ENCODE results near the gene FADS3.

FADS3 gene

DNA sequence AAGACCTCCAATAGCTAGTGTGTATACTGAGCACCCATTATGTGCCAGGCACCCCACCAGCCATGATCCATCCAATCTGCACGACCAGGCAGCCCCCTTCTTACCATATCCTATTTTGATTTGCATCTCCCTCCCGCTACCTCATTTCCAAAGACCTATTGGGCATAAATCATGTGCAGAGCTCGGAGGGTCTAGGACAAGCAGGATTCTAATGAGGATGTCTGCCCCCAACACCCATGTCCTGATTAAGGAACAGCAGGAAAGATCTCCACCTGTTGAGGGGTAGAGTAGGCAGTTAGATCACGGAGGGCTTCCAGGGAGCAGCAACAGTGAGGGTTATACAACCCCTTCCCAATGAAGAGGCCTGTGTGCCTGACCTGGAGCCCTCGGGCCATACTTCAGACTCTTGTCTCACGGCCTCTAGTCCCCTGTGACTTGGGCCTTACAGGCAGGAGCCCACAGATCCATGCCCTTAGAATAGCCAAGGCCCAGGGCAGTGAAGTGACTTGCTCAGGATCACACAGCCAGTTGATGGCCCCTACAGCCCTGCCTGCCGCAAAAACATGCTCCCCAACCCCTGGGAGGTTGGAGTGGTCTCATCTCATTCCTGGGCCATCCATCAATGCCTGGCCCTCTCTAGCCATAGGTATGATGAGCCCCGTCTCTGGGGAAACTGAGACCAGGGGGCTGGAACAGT is 22.5 kb upstream of the FADS3 start:
- peak; percentile 4 for DNase-seq

DNA sequence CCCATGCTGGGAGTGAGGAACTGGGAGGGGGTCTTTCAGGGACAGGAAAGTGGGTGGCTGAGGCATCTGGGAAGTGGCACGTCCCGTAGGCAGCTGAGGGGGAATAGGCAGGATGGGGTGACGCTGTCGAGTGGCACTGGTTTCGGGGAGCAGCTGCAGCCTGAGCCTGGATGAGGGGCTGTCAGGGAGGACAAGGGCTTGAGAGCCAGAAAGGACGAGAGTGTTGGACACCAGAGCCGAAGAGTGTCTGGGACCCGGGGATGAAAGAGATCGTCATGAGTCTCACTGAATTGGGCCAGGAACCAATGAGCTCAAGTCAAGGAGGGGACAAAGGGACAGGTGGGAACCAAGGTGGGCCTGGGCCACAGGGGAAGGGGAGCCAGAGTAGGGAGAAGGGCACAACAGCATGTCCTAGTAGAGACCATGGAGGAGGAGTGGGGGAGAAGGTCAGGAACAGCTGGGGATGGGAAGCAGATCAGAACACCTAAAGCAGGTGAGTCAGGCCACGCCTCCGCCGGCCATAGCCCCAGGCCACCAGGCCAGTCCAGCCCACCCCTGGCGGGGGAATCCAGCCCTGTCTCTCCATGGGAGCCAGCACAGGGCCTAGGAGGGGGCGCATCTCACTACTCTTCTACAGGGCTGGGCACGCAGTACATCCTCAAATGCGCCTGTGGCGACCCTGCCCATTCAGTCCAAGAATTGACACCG is 21.8 kb upstream of the FADS3 start:
- DNase-seq: peak; percentile 12

DNA sequence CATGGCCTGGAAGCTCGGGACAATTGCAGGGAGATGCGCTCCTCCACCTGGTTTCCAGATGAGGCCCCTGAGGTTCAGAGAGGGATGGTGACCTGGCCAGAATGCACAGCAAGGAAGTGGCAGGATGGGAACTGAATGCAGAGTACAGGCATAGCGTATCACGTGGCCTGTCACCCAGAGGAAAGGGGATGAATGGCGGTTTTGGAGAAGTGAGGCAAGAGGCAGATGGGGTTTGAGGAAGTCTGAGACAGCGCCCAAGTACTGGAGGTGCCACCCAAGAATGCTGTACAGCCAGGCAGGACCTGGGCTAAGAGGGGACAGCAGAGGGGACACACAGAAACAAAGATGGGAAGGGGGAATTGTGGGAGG is 21.2 kb upstream of the FADS3 start:
- peak; percentile 21 for DNase-seq

DNA sequence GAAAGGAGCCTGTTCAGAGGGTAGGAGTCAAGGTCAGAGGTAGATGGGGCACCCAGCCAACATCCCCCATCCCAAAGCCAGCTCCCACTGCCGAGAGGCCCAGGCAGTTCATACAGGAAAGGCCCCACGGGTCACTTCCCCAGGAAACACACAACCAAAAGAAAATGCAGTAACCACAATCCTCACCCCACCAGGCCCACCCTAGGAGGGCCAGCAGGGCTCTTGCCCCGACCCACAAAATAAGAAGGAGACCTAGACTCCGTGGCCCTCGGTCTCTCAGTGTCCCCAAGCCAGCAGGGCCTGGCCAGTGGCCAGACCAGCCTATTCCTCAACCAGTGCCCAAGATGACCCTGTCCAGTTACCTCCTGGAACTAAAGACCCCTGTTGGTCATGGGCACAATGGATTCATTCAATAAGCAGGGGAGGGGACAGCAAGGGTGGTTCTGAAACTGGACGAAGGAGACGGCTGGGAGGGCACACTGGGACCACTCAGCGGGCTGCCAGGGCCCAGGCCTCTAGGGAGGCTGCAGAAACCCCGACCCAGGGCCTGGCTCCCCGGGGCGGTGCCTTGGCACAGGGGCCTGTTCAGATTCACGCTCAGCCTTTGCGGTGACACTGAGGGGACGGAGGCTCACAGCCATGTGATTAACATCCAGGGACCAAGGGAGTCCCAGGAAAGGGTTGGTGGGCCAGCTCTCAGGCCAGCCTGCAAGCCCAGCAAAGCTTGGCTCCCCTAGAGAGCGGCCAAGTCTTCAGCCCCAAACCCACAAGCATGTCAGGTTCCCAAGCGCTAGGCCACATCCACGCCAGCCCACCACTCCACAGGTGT is 20.6 kb upstream of the FADS3 start:
- DNase-seq: peak; percentile 25

DNA sequence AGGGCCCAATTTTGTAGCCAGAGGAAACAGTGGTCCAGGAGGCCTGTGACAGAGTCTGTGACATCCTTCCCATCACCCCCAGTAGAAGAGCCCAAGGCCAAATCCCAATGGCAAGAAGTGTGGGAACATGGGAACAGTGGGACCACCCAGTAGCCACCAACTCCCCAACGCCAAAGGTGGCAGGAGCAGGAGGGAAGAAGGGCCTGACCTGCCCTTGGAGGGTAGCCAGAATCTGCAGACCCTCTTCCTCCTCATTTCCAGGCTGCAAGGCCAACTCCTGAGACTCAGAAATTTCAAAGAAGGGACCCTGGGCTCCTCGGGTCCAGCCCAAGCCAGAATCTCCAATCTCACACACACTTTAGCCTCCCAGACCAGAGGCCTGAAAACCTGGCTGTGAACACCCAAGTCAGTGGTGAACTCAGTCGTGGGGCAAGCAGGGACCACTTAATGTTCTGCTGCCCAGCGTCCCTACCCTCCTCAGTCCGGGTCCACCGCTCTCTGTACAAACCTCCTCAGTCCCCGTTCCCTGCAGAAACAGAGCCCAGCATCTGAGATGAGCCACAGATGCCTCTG is 19.9 kb upstream of the FADS3 start:
- DNase-seq: no peak

DNA sequence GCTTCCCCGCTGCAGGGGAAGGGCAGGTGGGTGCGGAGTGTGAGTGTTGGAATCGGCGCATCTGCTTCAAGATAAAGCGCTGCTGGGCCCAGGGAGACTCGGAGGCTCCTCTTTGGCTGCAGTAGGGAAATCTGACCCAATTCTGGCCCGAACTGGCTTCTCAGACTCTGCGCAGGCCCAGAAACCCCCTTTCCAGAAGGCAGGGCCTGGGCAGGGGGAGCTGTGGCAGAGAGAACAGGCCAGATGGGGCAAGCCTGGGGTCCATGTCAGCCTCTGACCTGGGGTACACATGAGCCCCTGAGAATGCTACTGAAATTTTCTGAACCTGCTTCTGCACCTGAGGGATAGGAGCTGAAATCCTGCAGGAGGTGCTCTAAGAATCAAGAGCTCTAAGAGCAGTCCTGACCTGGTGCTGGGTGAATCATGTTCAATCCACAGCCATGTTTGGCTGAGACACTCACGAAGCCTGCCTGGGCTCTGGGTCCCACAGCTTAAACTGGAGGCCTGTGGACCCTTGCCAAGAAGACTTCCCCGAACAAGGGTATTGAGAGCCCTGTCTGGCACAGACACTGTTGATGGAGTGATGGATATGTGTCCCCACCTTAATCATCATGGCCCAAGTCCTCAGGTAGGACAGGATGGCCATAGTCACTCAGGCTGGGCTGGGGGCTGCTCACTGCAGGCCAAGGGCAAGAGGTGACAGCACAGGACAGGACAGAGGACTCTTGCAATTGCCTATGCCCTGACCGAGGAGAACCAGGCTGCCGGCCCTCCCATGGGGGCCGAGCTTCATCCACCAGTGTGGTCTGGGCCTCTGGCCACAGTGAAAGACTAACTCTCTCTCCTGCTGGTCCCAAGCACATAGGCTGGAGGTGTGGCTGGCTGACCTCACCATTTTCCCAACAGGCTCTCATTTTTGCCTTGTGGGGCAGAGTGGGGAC is 19.1 kb upstream of the FADS3 start:
- peak; percentile 84 for DNase-seq

DNA sequence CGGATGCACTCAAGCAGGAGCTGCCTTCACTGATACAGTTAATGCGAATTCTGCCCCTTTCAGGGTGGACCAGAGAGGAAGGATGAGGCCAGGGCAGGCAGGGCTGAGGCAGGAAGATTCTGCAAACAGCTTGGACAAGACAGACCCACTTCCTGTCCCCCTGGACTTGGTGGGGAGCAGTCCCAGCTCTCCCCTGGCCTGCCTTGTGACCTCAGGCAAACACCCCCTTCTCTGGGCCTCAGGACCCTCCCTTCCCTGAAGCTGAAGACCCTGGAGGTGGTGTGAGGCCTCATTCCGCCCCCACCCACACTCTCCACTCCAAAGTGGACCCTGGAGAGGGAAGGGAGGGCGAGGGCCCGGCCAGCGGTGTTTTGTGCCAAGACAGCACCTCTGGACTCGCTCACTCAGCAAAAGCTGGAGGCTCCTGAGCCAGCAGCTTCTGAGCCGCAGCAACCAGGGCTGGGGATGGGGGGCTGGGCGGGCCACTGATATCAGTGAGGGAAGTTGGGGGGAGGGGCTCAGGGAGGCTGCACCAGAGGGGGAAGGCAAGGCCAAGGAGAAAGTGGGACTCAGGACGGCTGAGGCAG is 17.5 kb upstream of the FADS3 start:
- DNase-seq: peak; percentile 78

DNA sequence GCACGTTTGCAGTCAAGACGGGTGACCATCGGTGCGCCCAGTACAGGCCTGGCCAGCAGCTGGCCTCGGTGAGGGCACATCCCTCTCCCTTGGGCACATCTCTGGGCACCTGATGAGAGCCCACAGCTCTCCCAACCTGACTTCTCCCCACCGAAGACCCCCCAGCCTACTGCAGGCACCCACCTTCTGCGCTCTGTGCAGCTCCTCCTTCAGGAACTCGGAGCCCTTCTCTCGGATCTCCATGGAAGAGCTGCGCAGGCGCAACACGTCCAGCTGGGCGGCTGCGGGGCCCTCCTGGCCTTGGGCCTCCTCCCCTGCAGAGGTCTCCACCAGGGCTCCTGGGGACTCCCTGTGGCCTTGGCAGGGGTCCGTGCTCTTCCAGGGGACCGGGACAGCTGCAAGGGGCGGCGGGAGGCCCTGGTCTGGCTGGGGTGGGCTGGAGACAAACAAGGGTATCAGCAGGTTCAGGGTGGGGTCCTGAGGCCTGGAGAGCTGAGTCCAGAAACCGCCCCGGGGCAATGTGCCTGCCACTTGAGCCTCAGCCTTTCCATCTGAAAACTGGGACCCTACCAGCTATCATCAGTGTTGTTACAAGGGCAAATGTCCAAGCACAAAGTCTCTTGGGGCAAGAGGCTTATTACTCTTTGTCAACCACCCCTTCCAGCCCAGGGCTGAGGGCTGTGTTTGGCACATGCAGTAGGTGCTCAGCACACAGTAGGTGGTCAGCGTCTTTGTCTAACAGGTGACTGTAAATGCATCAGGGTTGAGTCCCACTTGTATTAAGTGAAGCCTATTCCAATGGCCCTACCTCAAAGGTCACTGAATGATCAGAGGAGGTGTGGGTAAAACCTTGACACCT is 16.8 kb upstream of the FADS3 start:
- no peak for DNase-seq

DNA sequence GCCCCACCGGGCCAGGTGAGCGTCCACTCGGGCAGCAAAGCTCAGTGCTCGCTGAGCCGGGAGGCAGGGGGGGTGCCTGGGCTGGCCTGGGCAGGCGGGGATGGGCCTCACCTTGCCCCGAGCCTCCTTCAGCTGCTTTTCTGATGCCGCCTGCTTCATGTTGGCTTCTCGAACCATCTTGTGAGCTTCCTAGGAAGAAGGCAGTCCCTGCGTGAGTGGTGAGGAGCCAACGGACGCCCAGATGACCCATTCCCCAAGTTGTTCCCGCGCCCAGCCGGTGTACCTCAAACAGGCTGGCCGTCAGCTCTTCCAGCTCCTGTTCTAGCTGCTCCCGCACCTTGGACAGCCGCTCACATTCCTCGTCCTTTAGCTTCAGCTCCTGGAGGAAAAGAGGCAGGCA is 15.9 kb upstream of the FADS3 start:
- no peak for DNase-seq

DNA sequence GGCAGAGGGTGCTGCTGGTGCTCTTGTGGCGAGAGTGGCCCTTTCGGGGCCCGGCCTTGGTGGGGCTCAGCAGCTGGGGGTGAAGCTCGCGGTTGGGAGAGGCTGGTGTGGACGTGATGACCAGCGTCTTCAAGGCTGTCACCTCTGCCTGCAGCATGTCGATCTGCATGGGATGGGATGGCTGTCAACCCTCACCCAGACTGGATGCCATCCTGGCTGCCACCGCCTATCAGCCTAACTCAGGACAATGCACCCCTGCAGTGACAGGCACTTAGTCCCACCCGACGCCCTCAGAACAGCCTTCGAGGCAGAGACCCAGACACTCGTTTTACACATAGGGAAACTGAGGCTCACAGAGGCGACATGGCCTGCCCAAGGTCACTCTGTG is 15.2 kb upstream of the FADS3 start:
- DNase-seq: no peak

DNA sequence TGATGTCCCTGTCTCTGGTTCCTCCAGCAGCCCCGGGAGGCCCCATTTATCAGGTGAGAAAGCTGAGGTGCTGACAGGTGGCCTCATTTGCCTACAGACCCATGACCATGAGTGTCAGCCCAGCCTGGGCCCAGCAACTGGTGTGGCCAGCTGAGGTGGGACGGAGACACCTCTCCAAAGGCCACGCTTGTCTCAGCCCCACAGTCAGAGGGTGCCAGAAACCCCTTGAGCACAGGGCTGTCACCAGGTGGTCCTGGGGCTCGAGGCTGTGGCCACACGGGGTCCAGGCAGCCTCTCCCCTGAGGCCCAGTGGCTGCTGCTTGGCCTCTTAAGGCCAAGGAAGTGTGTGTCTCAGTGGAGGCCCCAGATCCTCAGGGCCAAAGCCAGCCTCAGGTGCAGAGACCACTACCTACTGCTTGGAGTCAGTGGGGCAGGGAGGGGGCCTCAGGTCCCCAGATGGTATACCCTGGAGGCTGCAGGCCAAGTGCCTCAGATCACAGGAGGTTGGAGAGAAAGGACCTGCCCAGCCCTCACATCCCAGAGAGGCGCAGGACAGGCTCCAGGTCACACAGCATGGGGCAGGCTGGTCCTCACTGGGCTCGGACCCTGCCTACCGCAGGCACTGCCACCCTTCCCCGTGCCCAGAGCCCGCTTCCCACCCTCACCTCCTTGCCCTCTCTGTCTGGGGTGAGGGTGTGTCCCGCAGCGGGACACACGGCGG is 14.6 kb upstream of the FADS3 start:
- no peak for DNase-seq

DNA sequence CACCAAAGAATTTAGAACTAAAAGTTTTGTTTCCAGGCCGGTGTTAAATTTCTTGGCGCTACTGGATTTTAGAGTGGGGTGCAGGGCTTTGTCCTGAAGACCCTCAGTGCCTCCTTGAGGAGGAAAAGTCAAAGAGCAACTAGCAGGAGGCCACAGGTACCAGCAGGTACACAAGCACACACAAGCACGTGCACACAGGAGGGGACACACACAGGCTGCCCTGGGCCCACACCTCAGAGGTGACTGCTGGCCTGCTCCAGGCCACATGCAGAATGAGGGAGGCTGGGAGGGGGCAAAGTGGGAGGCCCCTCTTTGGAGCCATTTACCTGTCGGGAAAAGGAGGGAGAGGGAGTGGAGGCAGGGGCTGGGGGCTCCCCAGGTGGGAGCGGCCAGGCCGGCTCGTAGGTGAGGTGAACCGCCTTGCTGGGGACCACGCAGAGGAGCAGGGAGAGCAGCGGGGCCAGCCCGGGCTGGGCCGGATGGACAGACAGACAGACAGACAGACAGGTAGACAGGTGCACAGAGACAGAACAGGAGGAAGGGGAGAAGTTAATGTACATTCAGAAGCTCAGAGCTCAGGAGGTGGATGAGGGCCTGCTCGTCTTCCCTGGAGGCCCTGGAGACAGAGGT is 13.8 kb upstream of the FADS3 start:
- DNase-seq: no peak

DNA sequence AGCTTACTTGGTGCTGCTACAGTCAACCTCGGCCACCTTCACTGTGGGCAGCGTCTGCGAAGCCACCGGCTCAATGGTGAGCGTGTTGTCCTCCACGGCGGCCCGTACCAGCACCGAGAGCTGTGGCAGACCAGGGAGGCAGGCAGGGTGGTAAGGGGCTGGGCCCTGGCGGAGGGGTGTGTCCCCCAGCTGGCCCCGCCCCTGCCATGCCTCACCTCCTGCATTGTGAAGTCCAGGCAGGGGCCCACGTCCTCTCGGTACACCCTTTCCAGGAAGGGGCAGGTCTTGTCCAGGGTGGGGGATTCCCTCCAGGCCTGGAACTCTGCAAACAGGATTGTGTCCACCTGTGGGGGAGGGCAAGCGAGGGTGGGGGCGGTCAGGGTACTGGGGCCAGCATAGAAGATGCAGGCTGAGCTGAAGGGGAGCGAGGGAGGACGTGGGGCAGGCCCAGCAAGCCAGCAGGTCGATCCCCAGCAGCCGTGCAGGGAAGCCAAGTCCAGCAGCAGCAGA is 13.2 kb upstream of the FADS3 start:
- DNase-seq: no peak

DNA sequence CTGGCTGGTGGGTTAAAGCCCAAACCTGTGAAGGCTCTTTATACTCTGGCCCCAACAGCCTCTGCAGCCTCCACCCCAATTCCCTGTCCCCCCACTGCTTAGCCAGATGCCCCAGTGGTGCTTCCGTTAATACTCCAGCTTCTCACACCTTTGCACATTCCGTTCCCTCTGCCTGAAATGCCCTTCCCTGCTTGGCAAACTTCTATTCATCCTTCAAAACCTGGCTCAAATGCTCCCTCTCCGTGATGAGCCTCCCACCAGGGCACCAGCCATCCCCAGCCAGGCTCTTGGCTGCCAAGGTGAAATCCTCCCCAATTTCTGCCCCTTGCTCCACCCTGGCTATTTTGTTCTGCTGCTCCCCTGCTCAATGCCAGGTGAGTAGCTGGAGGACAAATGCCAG is 12.5 kb upstream of the FADS3 start:
- no peak for DNase-seq

DNA sequence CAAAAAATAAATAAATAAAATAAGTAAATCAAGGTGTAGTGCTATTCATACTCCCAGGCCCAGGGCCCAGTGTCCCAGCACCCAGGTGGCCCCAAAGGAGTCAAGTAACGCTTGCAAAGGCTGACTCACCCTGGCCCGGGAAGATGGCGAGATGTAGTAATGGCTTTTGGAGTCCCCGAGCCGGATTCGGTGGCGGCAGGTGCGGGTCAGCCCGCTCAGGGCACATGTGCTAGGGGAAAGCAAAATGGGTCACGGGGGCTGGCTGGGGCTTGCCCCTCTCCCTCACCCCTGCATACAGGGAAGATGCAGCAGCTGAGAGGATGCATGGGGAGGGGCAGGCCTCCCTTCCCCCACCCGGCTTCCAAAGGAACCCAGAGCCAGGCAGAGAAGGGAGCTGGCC is 11.0 kb upstream of the FADS3 start:
- no peak for DNase-seq

DNA sequence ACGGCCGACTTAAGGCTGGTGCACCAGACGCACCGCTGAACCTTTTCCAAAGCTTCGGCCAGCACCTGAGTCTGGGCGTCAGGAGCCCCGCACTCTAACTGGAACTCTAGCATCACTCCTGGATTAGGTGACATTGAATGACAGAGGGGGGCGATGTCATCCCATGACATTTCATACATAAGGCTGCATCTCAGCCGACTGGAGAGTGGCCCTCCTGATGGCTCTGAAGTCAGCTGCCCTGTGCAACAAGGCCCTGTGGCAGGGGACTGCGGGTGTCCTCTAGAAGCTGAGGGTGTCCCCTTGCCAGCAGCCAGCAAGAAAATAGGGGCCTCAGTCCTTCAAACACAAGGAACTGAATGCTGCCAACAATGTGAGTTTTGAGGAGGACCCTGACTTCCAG is 10.1 kb upstream of the FADS3 start:
- DNase-seq: no peak

DNA sequence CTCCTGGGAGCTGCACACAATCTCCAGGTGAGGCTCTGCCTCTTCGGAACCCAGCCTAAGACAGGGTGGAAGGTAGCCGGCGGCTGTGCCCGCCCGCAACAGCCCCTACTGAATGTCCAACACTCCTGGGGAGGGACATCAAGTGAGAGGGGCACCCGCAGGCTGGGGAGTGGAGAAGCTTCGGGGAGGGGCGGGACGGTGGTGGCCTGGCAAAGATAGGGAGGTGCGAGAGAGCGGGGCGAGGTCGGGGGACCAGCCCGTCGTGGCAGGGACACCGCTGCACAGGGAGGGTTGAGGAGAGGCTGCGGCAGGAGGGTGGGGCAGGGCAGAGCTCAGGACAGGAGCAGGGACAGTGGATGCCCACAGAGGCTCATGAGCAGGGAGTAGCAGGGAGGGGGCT is 8.9 kb upstream of the FADS3 start:
- no peak for DNase-seq

DNA sequence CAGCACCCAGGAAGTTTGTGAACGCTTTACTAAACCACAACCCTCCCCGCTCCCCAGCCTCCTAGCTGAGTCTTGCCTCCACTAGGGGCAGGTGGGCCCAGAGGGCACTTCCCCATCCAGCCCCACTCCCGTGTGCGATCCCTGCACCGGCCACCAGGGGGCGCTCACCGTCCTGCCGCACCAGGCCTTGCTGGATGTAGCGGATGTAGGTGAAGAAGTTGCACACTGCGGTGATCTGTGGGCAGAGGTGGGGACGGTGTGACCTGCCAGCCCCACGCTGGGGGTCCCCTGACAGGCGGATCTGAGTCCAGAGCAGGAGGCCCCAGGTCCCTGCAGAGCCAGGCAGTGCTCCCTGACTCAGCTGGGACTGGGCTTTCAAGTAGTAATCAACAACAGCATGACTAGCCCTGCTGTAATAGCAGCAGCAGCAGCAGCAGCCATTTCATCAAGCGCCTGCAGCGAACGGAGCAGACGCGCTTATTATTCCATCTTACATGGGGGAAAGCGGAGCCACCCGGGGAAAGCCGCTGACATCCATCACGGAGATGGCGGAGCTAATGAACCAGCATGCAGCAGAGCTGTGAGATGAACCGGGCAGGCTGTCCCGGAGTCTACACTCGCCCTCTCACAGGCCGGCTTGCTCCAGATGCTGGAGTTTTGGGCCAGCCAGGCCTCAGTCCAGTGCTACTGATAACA is 7.9 kb upstream of the FADS3 start:
- DNase-seq: peak; percentile 87

DNA sequence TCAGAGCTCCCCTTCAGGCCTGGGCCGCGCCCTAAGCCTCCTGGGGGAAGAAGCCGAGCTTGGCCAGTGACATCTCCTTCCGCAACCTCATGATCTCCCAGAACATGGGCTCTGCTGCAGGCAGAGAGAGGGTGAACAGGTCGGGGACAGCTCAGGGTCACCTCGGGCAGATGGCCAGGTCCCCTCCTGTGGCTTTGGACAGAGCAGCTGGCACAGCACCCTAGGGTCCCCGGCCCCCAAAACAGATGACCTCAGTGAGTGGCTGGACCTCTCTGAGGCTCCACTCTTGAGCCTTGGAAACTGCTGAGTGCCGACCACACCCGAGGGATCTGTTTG is 6.9 kb upstream of the FADS3 start:
- no peak for DNase-seq

Measured in right hindlimb (tissue), 1 donor.